ENCODE measurements around the gene CERS6.

GRCh38 chr2:168736649-168737445, 280.8 kb downstream of the CERS6 start:
- TF ChIP-seq, protein P1, sequence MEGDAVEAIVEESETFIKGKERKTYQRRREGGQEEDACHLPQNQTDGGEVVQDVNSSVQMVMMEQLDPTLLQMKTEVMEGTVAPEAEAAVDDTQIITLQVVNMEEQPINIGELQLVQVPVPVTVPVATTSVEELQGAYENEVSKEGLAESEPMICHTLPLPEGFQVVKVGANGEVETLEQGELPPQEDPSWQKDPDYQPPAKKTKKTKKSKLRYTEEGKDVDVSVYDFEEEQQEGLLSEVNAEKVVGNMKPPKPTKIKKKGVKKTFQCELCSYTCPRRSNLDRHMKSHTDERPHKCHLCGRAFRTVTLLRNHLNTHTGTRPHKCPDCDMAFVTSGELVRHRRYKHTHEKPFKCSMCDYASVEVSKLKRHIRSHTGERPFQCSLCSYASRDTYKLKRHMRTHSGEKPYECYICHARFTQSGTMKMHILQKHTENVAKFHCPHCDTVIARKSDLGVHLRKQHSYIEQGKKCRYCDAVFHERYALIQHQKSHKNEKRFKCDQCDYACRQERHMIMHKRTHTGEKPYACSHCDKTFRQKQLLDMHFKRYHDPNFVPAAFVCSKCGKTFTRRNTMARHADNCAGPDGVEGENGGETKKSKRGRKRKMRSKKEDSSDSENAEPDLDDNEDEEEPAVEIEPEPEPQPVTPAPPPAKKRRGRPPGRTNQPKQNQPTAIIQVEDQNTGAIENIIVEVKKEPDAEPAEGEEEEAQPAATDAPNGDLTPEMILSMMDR (conservative IDR thresholded peaks at IDR 0.05): no peak
- TF ChIP-seq EZH2 (IDR thresholded peaks at IDR 0.05; ENCODE audit: low read depth): no peak
